Adipocyte (in vitro differentiated cells): ENCODE data around the gene B3GALT4.

Experiments
- DNase-seq: peaks from one replicate; pipeline ENCODE4 v3.0.0-alpha.2; 2015; ENCODE audit warnings: low read depth
- H3K27me3 ChIP-seq: replicated peaks from 2 replicates; pipeline ENCODE4 v1.7.0; 2013; ENCODE audit warnings: mild to moderate bottlenecking, low read length, moderate library complexity; ENCODE audit not compliant: control insufficient read depth, insufficient read depth
- H3K36me3 ChIP-seq: 2 replicates; pipeline ENCODE4 v1.7.0; 2013; ENCODE audit warnings: low read length, mild to moderate bottlenecking, moderate library complexity; ENCODE audit not compliant: control insufficient read depth, insufficient read depth, severe bottlenecking
- H3K4me1 ChIP-seq: 2 replicates; pipeline ENCODE4 v1.7.0; 2013; ENCODE audit warnings: mild to moderate bottlenecking, low read length, moderate library complexity; ENCODE audit not compliant: control insufficient read depth, insufficient read depth
- H3K4me3 ChIP-seq: 2 replicates; pipeline ENCODE4 v1.7.0; 2013; ENCODE audit warnings: mild to moderate bottlenecking, low read length, moderate library complexity
- H3K9ac ChIP-seq: 2 replicates; pipeline ENCODE4 v1.7.0; 2013; ENCODE audit warnings: mild to moderate bottlenecking, low read length, moderate library complexity
- H3K9me3 ChIP-seq: 2 replicates; pipeline ENCODE4 v1.7.0; 2013; ENCODE audit warnings: mild to moderate bottlenecking, low read length, moderate library complexity; ENCODE audit not compliant: control insufficient read depth

B3GALT4 gene

DNA sequence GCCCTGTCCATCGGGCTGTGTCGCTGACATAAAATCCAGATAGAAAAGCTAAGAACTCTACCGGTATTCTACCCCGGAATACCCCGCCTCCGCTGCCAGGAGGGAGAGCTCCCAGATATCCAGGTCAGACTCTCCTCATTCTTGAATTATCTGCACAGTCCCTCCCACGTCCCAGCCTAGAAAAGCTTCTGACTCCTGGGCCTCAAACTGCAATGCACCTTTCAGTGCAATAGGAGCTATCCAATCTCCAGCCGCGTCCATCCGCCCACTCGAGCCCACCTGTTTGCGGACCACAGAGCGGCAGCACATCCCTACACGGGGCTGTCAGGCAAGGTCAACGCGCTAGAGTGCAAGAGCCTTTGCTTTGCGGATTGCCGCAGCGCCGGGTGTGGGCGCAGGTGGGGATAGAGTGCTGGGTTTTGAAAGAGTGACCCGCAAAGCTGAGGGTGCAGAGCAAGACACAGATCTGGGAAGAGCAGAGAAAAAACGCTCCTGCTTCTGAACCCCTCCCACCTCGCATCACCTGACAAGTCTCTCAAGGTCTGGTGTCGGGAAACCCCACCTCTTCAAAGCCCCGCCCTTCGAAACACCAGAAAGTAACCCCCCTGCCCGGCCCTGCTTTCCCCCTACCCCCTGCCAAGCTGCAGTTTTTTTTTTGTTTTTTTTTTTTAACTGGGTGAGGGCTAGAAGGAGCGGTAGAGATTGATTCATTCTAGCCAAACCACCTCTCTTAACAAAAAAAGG lies 35.6 kb downstream of the B3GALT4 start:
- peak; percentile 59 for DNase-seq
- H3K36me3 ChIP-seq = no peaks in the 10 kb centered on the region
- H3K4me1 ChIP-seq = peaks cover 23% of the 10 kb centered on the region
- no peaks in the 10 kb centered on the region for H3K27me3 ChIP-seq
- H3K4me3 ChIP-seq = peak overlapping the region; percentile 95
- no peaks in the 10 kb centered on the region for H3K9me3 ChIP-seq
- H3K9ac ChIP-seq = peak overlapping the region; percentile 99

DNA sequence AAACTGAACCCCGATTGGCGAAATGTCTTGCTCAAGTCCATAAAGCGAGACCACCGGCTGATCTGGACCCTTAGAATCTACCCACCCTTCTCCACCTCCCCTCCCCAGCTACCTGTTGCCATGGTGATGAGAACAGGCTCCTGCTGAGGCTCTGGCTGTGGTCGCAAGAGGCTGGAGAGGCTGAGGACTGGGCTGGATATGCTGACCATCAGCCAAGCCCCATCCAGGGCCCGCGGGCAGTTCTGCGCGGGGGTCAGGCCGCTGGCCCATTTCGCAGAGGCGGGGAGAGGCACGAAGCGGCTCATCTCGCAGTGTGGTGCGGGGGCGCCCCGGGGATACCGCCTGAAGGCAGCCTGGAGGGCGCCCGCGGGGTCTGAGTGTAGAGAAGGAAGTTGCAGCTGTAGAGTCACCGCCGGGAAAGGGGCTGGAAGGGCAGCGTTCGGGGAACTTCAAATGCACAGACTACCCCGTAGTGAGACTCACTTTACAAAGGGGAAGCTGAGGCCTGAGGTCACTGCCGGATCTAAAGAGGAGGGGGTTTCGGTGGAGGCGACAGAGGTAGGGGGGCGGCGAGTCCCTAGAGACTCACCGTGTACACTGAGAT lies 36.3 kb downstream of the B3GALT4 start:
- Histone ChIP-seq H3K27me3 (no peaks in the 10 kb centered on the region), H3K4me3 (peak overlapping the region; percentile 95), H3K9me3 (no peaks in the 10 kb centered on the region), H3K4me1 (peaks cover 25% of the 10 kb centered on the region), H3K36me3 (no peaks in the 10 kb centered on the region), H3K9ac (peak overlapping the region; percentile 99)
- peak; percentile 60 for DNase-seq

DNA sequence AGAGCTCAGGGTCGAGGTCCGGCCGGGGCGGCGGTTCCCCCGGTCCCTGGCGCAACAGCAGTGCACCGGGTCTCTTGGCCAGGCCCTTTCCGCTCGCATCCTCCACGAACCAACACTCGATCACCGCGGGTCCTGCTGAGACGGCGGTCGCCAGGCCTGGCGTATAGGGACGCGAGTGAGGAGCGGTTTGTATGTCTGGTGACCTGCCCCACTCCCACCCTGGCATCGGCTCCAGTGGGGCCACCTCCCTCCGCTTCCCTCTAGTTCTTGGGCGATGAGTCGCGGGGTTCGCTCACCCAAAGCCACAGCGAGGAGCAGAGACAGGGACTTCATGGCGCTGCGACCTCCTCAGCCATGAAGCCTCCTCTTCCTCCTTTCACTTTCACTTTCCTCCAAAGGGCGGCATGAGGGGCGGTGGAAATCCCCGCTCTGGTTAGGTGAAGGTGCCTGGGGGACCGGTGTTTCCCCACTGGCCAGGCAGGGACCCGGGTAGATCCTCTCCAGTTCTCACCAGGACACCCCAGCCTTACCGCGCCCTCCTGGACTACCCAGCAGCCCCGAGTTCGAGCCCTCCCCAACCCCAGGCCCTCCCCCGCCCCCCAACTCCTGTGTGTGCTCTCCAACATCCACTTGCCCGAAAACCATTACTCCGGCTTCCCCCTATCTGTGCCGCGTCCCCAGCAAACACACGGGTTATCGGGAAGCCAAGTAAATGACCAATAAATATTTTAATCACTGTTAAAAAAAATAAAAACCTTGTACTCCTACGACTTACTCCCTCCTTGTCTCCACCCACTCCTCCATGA lies 37.0 kb downstream of the B3GALT4 start, which contains the start of gene TAPBP:
Gene TAPBP (minus strand): TSS at position 370 of the 806 bp plus-strand sequence. CDS start 37 bp downstream, at position 333.
- no peaks in the 10 kb centered on the region for H3K9me3 ChIP-seq
- H3K27me3 ChIP-seq = no peaks in the 10 kb centered on the region
- H3K36me3 ChIP-seq = peaks cover 5% of the 10 kb centered on the region
- DNase-seq = peak; percentile 87
- peak within 1 kb of the TSS; percentile 99 for H3K9ac ChIP-seq
- H3K4me1 ChIP-seq = peaks cover 32% of the 10 kb centered on the region
- peak within 1 kb of the TSS; percentile 95 for H3K4me3 ChIP-seq

DNA sequence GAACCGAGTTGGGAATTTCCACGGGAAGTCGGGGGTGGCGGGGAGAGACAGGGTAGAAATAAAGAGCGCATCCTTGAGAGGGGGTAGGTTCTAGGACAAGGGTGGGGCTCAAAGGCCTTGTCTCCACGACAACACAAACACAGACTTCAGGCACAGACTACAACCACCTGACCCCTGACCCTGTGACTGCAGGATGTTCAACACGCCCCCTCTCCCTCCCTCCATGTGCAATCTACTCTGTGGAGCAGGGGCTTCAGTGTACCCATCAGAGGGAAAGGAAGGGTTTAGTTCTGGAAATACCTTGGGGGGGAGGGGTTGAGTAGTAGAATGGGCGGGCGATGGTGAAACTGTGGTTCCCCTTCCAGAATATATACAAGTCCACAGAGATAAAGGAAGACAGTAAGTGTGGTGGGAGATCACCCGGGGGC lies 37.6 kb downstream of the B3GALT4 start:
- H3K4me3 ChIP-seq = peak overlapping the region; percentile 95
- peak; percentile 76 for DNase-seq
- H3K27me3 ChIP-seq = no peaks in the 10 kb centered on the region
- H3K36me3 ChIP-seq = peaks cover 11% of the 10 kb centered on the region
- H3K9me3 ChIP-seq = no peaks in the 10 kb centered on the region
- peak overlapping the region; percentile 99 for H3K9ac ChIP-seq
- peaks cover 38% of the 10 kb centered on the region for H3K4me1 ChIP-seq

DNA sequence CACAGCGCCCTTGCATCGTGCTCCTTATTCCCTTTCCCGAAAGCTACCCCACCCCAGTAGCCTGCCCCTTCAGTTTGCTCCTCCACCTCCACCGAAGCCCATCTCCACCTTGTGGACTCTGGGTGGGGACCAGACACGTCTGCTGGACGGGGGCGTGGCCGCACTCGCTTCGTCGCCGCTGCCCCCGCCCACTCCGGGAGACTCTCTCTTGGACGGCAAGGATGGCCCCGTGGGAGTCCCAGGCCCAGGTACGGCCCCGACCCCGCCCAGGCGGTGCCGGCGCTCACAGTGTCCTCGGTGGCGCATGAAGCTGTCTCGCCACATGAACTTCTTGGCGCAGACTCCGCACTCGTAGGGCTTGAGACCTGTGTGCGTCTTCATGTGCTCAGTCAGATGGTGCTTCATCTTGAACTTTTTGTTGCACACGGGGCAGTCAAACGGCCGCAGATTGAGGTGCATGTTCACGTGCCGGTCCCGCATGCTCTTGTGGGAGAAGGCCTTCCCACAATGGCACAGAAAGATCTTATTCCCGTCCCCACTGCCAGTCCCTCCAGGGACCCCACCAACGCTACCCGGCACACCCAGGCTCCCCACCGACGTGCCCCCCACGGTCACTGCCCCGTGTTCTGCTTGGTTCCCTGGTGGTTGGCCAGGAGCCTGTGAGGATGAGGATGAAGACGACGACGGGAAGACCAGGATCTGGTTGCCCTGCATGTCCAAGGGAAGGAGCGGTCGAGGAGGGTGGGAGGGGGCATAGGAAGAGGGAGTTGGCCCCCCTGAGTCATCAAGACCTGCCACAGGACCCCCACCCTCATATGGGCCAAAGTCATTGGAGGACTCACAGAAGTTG lies 38.2 kb downstream of the B3GALT4 start:
- Histone ChIP-seq H3K9me3 (no peaks in the 10 kb centered on the region), H3K9ac (peak overlapping the region; percentile 99), H3K36me3 (peaks cover 15% of the 10 kb centered on the region), H3K4me3 (peak overlapping the region; percentile 95), H3K4me1 (peaks cover 44% of the 10 kb centered on the region), H3K27me3 (no peaks in the 10 kb centered on the region)
- DNase-seq = peak; percentile 35

DNA sequence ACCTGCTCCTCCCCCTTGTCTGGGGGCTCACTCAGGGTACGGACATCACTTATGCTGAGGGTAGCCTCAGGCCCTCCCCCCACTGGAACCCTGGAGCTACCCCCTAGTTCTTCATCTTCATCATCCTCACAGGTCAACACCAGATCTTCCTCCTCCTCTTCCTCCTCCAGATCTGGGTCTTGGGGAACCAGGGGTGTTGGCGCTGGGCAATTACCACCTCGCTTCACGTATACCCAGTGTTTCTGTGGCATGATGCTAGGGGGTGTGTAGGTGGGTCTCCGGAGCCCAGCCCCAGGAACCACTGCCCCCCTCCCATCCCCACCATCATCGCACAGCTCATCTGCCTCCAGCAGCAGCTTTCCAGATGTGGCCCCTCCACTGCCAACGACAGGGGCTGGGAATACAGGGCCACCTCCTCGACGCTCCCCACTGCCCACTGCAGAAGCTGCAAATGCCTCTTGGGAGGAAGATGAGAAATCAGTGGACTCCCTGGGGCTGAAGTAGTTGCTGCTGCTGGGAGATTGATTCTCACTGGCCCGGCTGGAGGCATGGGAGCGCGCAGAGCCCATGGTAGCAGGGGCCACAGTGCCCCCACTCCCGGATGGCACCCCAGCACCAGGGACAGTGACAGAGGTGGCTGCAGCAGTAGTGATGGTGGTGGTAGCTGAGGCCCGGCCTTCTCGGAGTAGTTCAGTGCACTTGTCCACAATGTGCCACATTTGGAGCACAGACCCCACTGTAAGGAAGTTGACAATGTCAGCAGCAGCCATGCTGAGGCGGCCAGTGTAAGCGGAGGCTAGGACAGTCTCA lies 39.1 kb downstream of the B3GALT4 start:
- Histone ChIP-seq H3K4me3 (no peak overlapping the region), H3K9me3 (no peaks in the 10 kb centered on the region), H3K36me3 (peaks cover 15% of the 10 kb centered on the region), H3K27me3 (no peaks in the 10 kb centered on the region), H3K9ac (no peak overlapping the region), H3K4me1 (peaks cover 52% of the 10 kb centered on the region)
- no peak for DNase-seq

DNA sequence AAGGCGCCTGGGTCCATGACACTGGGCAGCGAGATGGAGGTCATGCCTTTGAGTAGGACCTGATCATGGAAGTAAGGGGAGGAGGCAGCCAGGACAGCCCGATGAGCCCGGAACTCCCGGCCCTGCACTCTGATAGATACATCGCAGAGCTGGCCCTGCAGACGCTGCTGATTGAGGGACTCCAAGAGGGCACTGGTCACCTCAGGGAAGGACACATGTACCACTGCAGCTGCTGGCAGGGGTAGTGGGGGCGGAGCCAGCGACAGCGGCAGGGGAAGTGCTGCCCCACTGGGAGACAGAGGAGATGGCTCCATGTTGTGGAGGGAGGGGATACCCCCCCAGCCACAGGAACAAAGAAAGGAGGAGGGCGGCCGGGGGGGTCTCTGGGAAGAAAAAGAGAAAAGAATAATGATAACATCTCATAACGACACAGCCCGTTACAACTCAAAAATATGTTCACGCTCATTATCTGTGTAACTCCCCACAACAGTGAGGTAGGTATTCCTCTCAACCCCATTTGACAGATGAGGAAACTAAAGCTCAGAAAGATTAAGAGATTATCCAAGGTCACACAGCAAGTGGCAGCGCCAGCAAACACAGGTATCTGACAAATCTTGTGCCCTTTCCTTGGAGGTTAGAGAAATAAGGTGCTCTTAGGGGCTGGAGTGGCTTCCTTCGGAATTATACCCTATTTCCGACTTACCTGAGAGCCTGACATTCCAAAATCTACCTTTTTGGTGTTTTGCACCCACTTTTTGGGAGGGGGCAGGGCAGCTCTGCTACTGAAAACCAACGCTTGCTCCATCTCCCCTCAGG lies 39.9 kb downstream of the B3GALT4 start:
- peaks cover 58% of the 10 kb centered on the region for H3K4me1 ChIP-seq
- DNase-seq = no peak

DNA sequence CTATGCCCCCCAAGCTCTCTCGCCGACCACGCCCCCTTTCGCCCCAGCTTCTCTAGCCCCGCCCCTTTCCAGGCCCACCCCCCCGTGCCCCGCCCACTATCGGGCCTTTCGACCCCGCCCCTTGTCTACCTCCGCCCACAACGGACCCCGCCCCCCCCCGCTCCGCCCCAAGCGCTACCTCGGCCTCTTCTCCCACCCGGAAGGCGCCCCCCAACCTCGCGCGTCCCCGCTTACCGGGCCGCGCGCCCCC lies 40.4 kb downstream of the B3GALT4 start:
- no peaks in the 10 kb centered on the region for H3K27me3 ChIP-seq
- no peak overlapping the region for H3K9ac ChIP-seq
- DNase-seq = peak; percentile 84
- peaks cover 58% of the 10 kb centered on the region for H3K4me1 ChIP-seq
- H3K36me3 ChIP-seq = peaks cover 15% of the 10 kb centered on the region
- peak overlapping the region; percentile 66 for H3K4me3 ChIP-seq
- no peaks in the 10 kb centered on the region for H3K9me3 ChIP-seq

More for the DNA sequence above, 39.9 kb downstream of the B3GALT4 start:
- no peaks in the 10 kb centered on the region for H3K27me3 ChIP-seq
- peaks cover 15% of the 10 kb centered on the region for H3K36me3 ChIP-seq
- H3K4me3 ChIP-seq = peak overlapping the region; percentile 66
- no peaks in the 10 kb centered on the region for H3K9me3 ChIP-seq
- no peak overlapping the region for H3K9ac ChIP-seq

DNA sequence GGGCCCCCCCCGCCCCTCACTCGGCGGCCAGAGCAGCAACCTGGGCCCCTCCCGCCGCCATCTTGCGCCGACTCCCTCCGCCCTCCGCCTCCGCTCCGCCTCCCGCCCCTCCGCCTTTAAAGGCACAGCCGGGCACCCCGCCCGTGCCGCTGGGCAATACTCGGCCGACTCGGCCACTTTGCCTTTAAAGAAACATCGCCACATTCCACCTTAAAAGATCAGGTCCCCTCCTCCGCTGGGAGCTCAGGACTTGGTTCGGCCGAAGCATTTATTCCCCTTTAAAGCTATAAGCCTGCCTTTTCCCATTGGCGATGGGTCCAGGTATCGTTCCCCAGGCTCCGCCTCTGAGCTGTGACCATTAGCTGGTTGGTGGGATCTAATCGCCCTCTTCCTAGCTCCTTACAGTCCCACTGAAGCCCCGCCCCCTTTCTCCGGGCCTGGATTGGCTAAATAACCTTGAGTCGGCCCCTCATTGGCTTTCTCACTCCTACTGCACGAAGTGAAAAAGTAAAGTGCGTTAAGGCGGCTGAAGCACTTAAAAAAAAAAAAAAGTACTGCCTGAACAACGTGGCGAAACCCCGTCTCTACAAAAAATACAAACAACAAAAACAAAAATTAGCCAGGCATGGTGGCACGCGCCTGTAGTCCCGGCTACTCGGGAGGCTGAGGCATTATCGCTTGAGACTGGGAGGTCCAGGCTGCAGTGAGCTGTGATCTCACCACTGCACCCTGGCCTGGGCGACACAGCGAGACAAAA lies 40.9 kb downstream of the B3GALT4 start, which contains the start of gene ZBTB22:
Gene ZBTB22 (minus strand): TSS at position 76 of the 757 bp plus-strand sequence. CDS start 828 bp downstream, outside the sequence.
- Histone ChIP-seq H3K36me3 (peaks cover 15% of the 10 kb centered on the region), H3K4me1 (peaks cover 56% of the 10 kb centered on the region)

More for the DNA sequence above, 40.9 kb downstream of the B3GALT4 start, which contains the start of gene ZBTB22:
- DNase-seq = peak; percentile 100
- H3K4me3 ChIP-seq = peak within 1 kb of the TSS; percentile 85
- no peaks in the 10 kb centered on the region for H3K27me3 ChIP-seq
- no peaks in the 10 kb centered on the region for H3K9me3 ChIP-seq
- peak within 1 kb of the TSS; percentile 80 for H3K9ac ChIP-seq
